CD1c-positive myeloid dendritic cell (primary cell): Measurements from ENCODE around the gene SULT1E1.

Source experiments
- DNase-seq: peaks from one replicate; pipeline ENCODE4 v3.0.0-alpha.2; 2016; ENCODE audit errors: extremely low spot score

The SULT1E1 gene

GRCh38 chr4:69860052-69860451, at the start of gene SULT1E1:
TSS of gene SULT1E1 (minus strand) at chr4:69860145. CDS start at chr4:69857644, 2,501 bp downstream.
- no peak for DNase-seq

DNA sequence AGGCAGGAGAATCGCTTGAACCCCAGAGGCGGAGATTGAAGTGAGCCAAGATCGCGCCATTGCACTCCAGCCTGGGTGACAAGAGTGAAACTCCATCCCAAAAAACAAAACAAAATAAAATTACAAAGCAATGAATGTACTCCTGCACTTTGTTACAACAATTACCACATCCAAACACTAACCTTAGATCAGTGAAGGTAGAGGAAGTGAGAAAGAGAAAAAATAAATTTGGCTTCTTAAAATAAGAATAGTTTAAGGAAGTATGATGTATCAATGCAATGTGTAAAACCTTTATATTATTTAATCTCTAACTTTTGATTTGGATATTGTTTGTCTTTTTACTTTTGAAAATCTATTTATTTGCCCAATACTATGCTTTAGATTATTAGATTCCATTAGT, 49.2 kb upstream of the SULT1E1 start:
- no peak for DNase-seq

GRCh38 chr4:69907151-69907550, 47.2 kb upstream of the SULT1E1 start:
- DNase-seq, result no peak

DNA sequence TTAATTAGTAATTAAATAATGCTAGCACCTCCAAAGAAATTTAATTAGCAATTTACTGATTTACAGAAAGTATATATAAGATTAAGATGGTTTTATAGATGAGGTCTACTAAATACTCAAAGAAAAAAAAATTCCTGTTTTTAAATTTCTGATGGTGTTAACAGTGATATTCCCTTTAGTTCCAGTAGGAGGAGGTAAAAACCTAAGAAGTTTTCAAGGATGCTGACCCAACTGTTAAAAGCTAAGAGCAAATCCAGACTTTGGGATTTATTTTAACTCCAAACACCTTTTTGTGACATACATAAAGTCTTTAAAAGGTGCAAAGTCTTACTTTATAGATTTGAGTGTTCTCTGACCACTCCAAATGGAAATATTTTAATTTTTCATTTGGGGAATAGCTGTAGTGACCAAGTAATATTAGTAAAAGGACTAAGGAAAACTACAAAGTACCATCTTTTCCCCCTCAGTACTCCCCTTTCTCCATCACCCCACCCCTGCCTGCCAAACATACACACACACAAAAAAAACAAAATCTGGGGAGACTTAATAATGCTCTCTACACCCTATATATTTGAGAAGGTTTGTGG, 36.7 kb upstream of the SULT1E1 start:
- no peak for DNase-seq

GRCh38 chr4:69894721-69895120, 34.8 kb upstream of the SULT1E1 start:
- no peak for DNase-seq

GRCh38 chr4:69894186-69894585, 34.2 kb upstream of the SULT1E1 start:
- no peak for DNase-seq

DNA sequence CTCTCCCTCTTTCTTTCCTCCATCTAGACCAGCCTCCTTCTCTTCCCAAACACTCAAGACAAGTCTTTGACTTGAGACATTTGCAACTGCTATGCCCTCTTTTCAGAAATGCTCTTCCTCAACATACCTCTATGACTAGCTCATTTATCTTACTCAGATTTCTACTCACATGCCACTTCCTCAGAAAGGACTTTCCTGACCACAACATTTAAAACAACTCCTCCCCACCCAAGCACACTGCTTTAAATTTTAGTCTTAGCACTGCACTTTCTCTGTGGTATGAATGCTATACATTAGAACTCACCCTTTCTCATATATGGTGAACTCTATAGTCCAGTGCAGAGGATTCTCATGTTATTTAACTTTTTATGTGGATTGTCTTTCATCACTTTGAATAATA, 28.4 kb upstream of the SULT1E1 start:
- DNase-seq, result no peak

- no peak for DNase-seq
Observed at GRCh38 chr4:69882150-69882549, 22.2 kb upstream of the SULT1E1 start.

DNA sequence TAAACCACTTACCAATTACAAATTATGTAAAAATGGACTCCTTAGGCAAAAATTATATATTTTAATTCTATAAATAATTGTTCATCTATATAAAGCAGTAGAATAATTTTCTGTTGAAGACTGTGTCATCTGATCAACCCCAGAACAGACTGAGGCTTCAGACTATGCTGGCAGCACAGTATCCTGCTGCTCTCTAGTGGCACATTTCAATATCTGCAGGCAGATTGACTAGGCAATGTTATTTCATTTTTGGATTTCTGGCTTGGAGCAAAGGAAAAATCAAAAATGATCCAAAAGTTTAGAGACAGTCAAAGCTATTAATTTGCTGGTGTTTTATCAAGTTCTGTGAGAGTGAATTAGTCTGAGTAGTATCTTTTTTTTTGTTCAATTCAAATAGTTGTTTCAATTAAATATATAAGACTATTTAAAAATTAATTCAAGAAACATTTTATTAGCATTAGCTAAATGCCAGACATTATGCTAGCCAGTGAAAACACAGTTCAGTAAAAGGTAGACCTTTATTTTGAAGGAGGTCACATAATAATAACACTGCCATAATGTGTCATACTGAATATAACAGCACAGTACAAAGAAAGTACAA, 21.3 kb upstream of the SULT1E1 start:
- DNase-seq, result peak; percentile 72

DNA sequence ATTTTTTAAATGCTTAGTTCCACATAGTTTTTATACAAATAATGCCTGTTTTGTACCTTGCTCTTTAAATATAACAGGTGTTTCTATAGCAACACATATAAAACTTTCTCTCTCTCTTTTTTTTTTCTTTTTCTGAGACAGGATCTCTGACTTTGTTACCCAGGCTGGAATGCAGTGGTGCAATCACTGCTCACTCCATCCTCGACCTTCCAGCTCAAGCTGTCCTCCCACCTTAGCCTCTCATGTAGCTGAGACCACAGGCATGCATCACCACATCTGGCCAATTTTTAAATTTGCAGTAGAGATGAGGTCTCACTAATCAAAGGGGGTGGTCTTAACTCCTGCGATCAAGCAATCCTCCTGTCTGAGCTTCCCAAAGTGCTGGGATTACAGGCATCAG, 18.3 kb upstream of the SULT1E1 start:
- no peak for DNase-seq

GRCh38 chr4:69877453-69877852, 17.5 kb upstream of the SULT1E1 start:
- no peak for DNase-seq

- no peak for DNase-seq
Observed at GRCh38 chr4:69876071-69876470, 16.1 kb upstream of the SULT1E1 start.

DNA sequence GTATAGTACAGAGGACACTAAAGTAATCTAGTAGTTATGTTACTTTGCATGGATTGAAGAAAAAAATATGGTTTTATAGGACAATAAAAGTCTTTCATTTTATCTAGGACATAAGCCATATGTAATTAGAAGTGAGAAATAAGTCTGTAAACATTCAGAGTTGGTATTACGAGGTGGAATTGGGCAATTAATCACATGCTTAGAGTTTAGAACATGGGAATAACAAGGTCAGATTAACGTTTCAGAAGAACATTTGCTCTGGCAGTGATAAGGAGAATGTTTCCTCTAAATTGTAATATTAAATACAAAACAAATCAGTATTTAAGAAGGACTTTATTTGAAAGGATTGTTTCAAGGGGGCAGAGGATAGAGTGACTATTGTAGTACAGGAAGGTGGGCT, 15.6 kb upstream of the SULT1E1 start:
- DNase-seq, result no peak

DNA sequence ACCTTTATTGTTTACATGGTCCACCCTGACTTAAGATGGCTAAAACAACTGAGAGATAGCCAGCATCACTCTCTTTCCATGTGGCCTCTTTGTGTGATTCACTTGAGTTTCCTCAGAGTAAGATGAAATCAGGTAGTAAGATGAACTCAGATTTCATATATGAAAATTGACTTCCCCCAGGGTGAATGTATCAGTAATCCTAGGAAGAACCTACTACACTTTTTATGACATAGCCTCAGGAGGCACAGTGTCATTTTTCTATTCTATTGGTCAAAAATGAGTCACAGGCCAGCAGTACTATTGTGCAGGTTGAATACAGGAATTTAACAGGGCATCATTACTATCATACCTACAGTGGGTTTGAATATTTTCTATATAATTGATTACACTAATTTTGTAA, 14.6 kb upstream of the SULT1E1 start:
- DNase-seq, result no peak

DNA sequence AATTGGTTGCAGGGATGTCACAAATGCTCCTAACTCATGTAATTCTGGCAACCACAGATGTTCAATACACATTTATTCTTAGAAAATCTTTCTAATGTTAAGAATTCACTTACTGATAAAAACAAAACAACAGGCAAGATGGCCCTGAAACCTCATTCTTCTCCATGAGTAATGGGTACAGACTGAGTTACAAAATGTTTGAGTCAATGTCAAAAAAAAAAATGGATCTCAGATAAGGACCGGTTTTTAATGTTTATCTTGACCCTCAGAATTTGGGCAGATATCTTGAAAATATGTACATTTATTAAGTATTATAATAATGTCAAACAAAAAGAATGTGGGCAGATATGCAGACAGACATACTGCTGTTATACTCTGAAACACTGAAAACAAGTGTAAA, 1.8 kb upstream of the SULT1E1 start:
- DNase-seq, result no peak

DNA sequence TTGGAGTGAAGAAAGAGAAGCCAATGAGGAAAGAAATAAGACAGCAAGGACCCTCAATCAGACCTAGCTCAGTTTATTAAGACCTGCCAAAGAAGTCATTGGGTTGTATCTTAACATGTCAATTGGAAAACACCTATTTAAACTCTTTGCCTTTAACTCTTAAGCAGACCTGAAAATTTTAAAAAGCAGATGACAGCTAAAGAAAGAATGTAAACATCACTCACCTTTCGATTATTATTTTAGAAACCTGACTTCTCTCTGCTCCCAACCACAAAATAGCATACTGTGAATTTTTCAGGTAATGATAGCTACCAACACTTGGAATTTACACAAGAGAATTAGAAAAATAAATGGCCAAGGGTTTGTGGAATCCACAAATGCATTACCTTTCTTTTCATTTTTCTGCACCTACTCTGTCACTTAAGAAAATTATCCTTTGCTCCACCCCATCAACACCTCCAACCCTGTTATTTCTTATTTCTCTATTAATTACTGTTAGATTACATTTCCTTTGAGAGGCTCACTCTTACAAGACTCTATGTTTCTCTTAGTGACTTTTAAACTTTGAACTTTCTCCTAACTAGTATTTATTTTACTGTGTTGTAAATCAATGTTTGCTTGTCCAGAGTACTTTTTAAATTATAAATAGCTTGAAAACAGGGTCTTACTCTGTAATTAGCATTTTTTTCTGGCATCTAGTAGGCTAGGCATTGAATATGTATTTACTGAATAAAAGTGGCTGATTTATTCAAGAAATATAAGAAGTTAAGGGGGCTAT, 765 bp upstream of the SULT1E1 start:
- no peak for DNase-seq

GRCh38 chr4:69859140-69859685, 732 bp downstream of the SULT1E1 start:
- no peak for DNase-seq

- no peak for DNase-seq
Observed at GRCh38 chr4:69858690-69859089, 1.3 kb downstream of the SULT1E1 start.

- no peak for DNase-seq
Observed at GRCh38 chr4:69855822-69856221, 4.1 kb downstream of the SULT1E1 start.

- DNase-seq, result no peak
Observed at GRCh38 chr4:69849969-69850368, 10.0 kb downstream of the SULT1E1 start.

DNA sequence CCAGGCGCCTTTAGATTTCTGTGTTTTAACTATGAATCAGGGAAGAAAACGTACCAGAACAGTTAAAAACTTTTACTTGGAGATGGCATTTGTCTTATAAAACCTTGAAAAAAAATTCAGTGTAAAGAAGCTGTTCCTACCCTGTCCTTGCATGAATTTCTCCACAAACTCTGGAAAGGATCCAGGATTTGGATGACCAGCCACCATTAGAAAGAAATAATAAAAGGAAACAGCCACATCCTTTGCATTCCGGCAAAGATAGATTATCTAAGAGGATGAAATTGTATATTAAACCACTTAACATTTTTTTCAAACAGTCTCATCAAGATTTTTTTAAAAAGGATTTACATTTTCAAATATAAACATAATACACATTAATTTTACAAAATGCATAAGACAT, 10.6 kb downstream of the SULT1E1 start:
- DNase-seq, result no peak

GRCh38 chr4:69848028-69848427, 11.9 kb downstream of the SULT1E1 start:
- DNase-seq, result no peak

GRCh38 chr4:69843932-69844331, 16.0 kb downstream of the SULT1E1 start:
- no peak for DNase-seq
